ENCODE measurements around the gene PHTF2.

Gene PHTF2

GRCh38 chr7:77770316-77770715, 28.3 kb upstream of the PHTF2 start:
- TF ChIP-seq POLR2AphosphoS5 (IDR thresholded peaks at IDR 0.05; ENCODE audit: low read depth) (no peak), GABPA (IDR thresholded peaks at IDR 0.05; ENCODE audit: low read depth) (no peak), REST (IDR thresholded peaks at IDR 0.05; ENCODE audit: insufficient replicate concordance, low read depth) (no peak), CTCF (IDR thresholded peaks at IDR 0.05; ENCODE audit: insufficient read depth, low read length) (no peak), SPI1 (IDR thresholded peaks at IDR 0.05; ENCODE audit: borderline replicate concordance, low read depth) (no peak)
- Histone ChIP-seq H3K27ac (replicated peaks) (no peak overlapping the region), H3K4me3 (replicated peaks; ENCODE audit: insufficient read depth, low read length) (no peak overlapping the region), H3K27me3 (ENCODE audit: insufficient read depth, poor library complexity, severe bottlenecking) (no peaks in the 10 kb centered on the region)
- no peak for DNase-seq (ENCODE audit: low read depth in 1 of 2, low spot score in 1 of 2)

GRCh38 chr7:77771901-77772300, 26.7 kb upstream of the PHTF2 start:
- DNase-seq (ENCODE audit: low read depth in 1 of 2, low spot score in 1 of 2), result no peak
- Histone ChIP-seq H3K27me3 (ENCODE audit: insufficient read depth, poor library complexity, severe bottlenecking) (no peaks in the 10 kb centered on the region), H3K27ac (replicated peaks) (no peak overlapping the region), H3K4me3 (replicated peaks; ENCODE audit: insufficient read depth, low read length) (no peak overlapping the region)
- no peak for TF ChIP-seq GABPA (IDR thresholded peaks at IDR 0.05; ENCODE audit: low read depth)
- no peak for TF ChIP-seq REST (IDR thresholded peaks at IDR 0.05; ENCODE audit: insufficient replicate concordance, low read depth)
- no peak for TF ChIP-seq POLR2AphosphoS5 (IDR thresholded peaks at IDR 0.05; ENCODE audit: low read depth)
- TF ChIP-seq CTCF (IDR thresholded peaks at IDR 0.05; ENCODE audit: insufficient read depth, low read length), result no peak
- no peak for TF ChIP-seq SPI1 (IDR thresholded peaks at IDR 0.05; ENCODE audit: borderline replicate concordance, low read depth)

GRCh38 chr7:77778535-77778934, 20.0 kb upstream of the PHTF2 start:
- no peak overlapping the region for H3K4me3 ChIP-seq (replicated peaks; ENCODE audit: insufficient read depth, low read length)
- no peaks in the 10 kb centered on the region for H3K27me3 ChIP-seq (ENCODE audit: insufficient read depth, poor library complexity, severe bottlenecking)
- DNase-seq (ENCODE audit: low read depth in 1 of 2, low spot score in 1 of 2), result no peak
- H3K27ac ChIP-seq (replicated peaks), result no peak overlapping the region
- no peak for TF ChIP-seq POLR2AphosphoS5 (IDR thresholded peaks at IDR 0.05; ENCODE audit: low read depth)
- no peak for TF ChIP-seq SPI1 (IDR thresholded peaks at IDR 0.05; ENCODE audit: borderline replicate concordance, low read depth)
- no peak for TF ChIP-seq REST (IDR thresholded peaks at IDR 0.05; ENCODE audit: insufficient replicate concordance, low read depth)
- TF ChIP-seq GABPA (IDR thresholded peaks at IDR 0.05; ENCODE audit: low read depth), result no peak
- TF ChIP-seq CTCF (IDR thresholded peaks at IDR 0.05; ENCODE audit: insufficient read depth, low read length), result no peak
